ENCODE measurements around the gene SMAD3. TPM values are rescaled to one million over a fixed set of nuclear protein-coding genes. Genes with fewer than 3 reads are reported as not detected.

Gene SMAD3
- total and polyA plus RNA-seq, 10 of the 15 experiments (the other 5 are each of a cell fraction or from before 2014, with no cell fraction given): 5.6 to 43.2 (median 16.0) TPM

- TF ChIP-seq REST (IDR thresholded peaks at IDR 0.05; ENCODE audit: low read depth, low read length) (no peak), JUND (IDR thresholded peaks at IDR 0.05; ENCODE audit: low read depth, low read length) (no peak), ASH2L (IDR thresholded peaks at IDR 0.05; ENCODE audit: borderline replicate concordance, low read depth) (no peak), E4F1 (IDR thresholded peaks at IDR 0.05; ENCODE audit: borderline replicate concordance, partially characterized antibody) (no peak), TCF7 (IDR thresholded peaks at IDR 0.05; ENCODE audit: borderline replicate concordance) (no peak), SPI1 (IDR thresholded peaks at IDR 0.05; ENCODE audit: borderline replicate concordance, insufficient read depth, low read depth, low read length) (peak; percentile 28; the same call in 1 of the 2 replicates), SREBF2 (IDR thresholded peaks at IDR 0.05; ENCODE audit: low read length) (no peak), CREM (IDR thresholded peaks at IDR 0.05; ENCODE audit: low read depth) (peak; percentile 49; the same call in 1 of the 2 replicates), RELA (IDR thresholded peaks at IDR 0.05; ENCODE audit: borderline replicate concordance, partially characterized antibody) (peak; percentile 12), SMC3 (IDR thresholded peaks at IDR 0.05; ENCODE audit: borderline replicate concordance, low read length) (no peak), BHLHE40 (IDR thresholded peaks at IDR 0.05; ENCODE audit: borderline replicate concordance in 1 of 2, low read depth in 2 of 2, low read length in 1 of 2) (peak in 1 of 2 experiments; percentile 36; a peak in 1 of 4 replicates), ZNF217 (IDR thresholded peaks at IDR 0.05) (no peak), JUNB (IDR thresholded peaks at IDR 0.05) (peak; percentile 27; the same call in 1 of the 2 replicates), NFYB (IDR thresholded peaks at IDR 0.05; ENCODE audit: insufficient read depth, low read depth, low read length) (no peak), FOXM1 (IDR thresholded peaks at IDR 0.05; ENCODE audit: low read depth, low read length) (no peak), CEBPB (IDR thresholded peaks at IDR 0.05; ENCODE audit: borderline replicate concordance in 1 of 2, low read depth in 2 of 2, low read length in 2 of 2) (peak in 1 of 2 experiments; percentile 50; a peak in 1 of 4 replicates), CREB1 (IDR thresholded peaks at IDR 0.05; ENCODE audit: low read depth) (peak; percentile 44; the same call in 1 of the 2 replicates), PAX8 (IDR thresholded peaks at IDR 0.05) (no peak), RUNX3 (IDR thresholded peaks at IDR 0.05; ENCODE audit: low read length) (0 out of 2 replicates have a peak, but pooled peaks have one; percentile 36), MTA2 (IDR thresholded peaks at IDR 0.05; ENCODE audit: low read depth) (0 out of 2 replicates have a peak, but pooled peaks have one; percentile 15), ZNF687 (IDR thresholded peaks at IDR 0.05) (no peak), KDM1A (IDR thresholded peaks at IDR 0.05; ENCODE audit: borderline replicate concordance) (no peak)
Observed at GRCh38 chr15:67175643-67176071, 110.3 kb downstream of the SMAD3 start (continued).
